Endodermal cell (in vitro differentiated cells): ENCODE measurements around the gene SUPT5H. TPM values are rescaled to one million over a fixed set of nuclear protein-coding genes. Genes with fewer than 3 reads are reported as not detected.

Experiments used
- DNase-seq: peaks from one replicate; pipeline ENCODE4 v3.0.0-alpha.2; 2017
- H3K27ac ChIP-seq: 2 replicates; pipeline ENCODE4 v1.5.1; 2013; ENCODE audit warnings: mild to moderate bottlenecking, low read depth, low read length, moderate library complexity
- H3K27me3 ChIP-seq: 2 replicates; pipeline ENCODE4 v1.6.1; 2013; ENCODE audit warnings: mild to moderate bottlenecking, low read length, moderate library complexity; ENCODE audit not compliant: insufficient read depth, control insufficient read depth, poor library complexity, severe bottlenecking
- H3K36me3 ChIP-seq: 2 replicates; pipeline ENCODE4 v1.7.0; 2013; ENCODE audit warnings: mild to moderate bottlenecking, low read length, moderate library complexity; ENCODE audit not compliant: control insufficient read depth, insufficient read depth
- H3K4me1 ChIP-seq: one replicate; pipeline ENCODE4 v1.7.0; 2013; ENCODE audit warnings: low read length; ENCODE audit not compliant: control insufficient read depth, insufficient read depth
- H3K4me3 ChIP-seq: 2 replicates; pipeline ENCODE4 v1.5.1; 2013; ENCODE audit warnings: mild to moderate bottlenecking, low read length, moderate library complexity
- H3K9ac ChIP-seq: 2 replicates; pipeline ENCODE4 v1.6.1; 2013; ENCODE audit warnings: mild to moderate bottlenecking, low read length, moderate library complexity; ENCODE audit not compliant: poor library complexity, severe bottlenecking; ENCODE audit errors: extremely low read depth
- H3K9me3 ChIP-seq: 2 replicates; pipeline ENCODE4 v1.6.1; 2013; ENCODE audit warnings: mild to moderate bottlenecking, low read length, moderate library complexity; ENCODE audit not compliant: control insufficient read depth
- H3K27ac Mint-ChIP-seq: 2 replicates; pipeline ENCODE4 v1.8.0; 2020; ENCODE audit warnings: mixed read lengths
- H3K27me3 Mint-ChIP-seq: 2 replicates; pipeline ENCODE4 v1.8.0; 2021; ENCODE audit warnings: mild to moderate bottlenecking, mixed read lengths; ENCODE audit not compliant: insufficient read depth
- H3K36me3 Mint-ChIP-seq: 2 replicates; pipeline ENCODE4 v1.8.0; 2020; ENCODE audit warnings: low read depth, mixed read lengths
- H3K4me1 Mint-ChIP-seq: 2 replicates; pipeline ENCODE4 v1.8.0; 2020; ENCODE audit warnings: mixed read lengths
- H3K4me3 Mint-ChIP-seq: 2 replicates; pipeline ENCODE4 v1.8.0; 2020; ENCODE audit warnings: mild to moderate bottlenecking, moderate library complexity, mixed read lengths
- H3K9me3 Mint-ChIP-seq: 2 replicates; pipeline ENCODE4 v1.8.0; 2020; ENCODE audit warnings: mild to moderate bottlenecking, mixed read lengths
- WGBS, 2 experiments: methylation state at CpG; one replicate each; pipeline versions ENCODE4 v1.1.5 to v1.1.7; 2013; ENCODE audit warnings: missing lambda C conversion rate in 2 of 2, mixed read lengths in 1 of 2; ENCODE audit not compliant: insufficient coverage in 1 of 2, insufficient read length in 1 of 2; 5-methylcytosine and 5-hydroxymethylcytosine counted together
- total RNA-seq, 2 donors: library from RNA; stranded (reverse); fragmentation: NEBNext Ultra II Directional in 1 of 2; extraction: Animal tissue kit (Norgen Biotek cat#: 25700) in 1 of 2; gene quantifications; 2 replicates in 1 of 2; 3 replicates in 1 of 2; pipeline ENCODE4 v1.2.1, GENCODE V29; 2021
- TF ChIP-seq, protein P1 (sequence below): fragments of 200-600 bp; sonication (generic); conservative IDR thresholded peaks from 2 replicates; pipeline ENCODE4 v1.5.0; 2021; ENCODE audit warnings: antibody characterized with exemption, mild to moderate bottlenecking

SUPT5H gene
- total RNA-seq, 2 donors from 2014 or later = 130 to 139 TPM

GRCh38 chr19:39497701-39497995, 52.3 kb downstream of the SUPT5H start:
- H3K27me3 ChIP-seq = peaks cover 33% of the 10 kb centered on the region
- Mint-ChIP-seq H3K27ac (no peak overlapping the region), H3K36me3 (peaks cover 2% of the 10 kb centered on the region)

GRCh38 chr19:39497996-39498797, 52.8 kb downstream of the SUPT5H start:
- WGBS, 2 experiments = 3 to 5% methylated on average over 16 to 40 of the region's 40 CpGs
- no peak overlapping the region for H3K27ac Mint-ChIP-seq

More at GRCh38 chr19:39497701-39497995, 52.3 kb downstream of the SUPT5H start:
- Histone ChIP-seq H3K9ac (no peak overlapping the region), H3K4me1 (no peaks in the 10 kb centered on the region), H3K9me3 (no peaks in the 10 kb centered on the region), H3K27ac (peak overlapping the region; percentile 94), H3K36me3 (no peaks in the 10 kb centered on the region), H3K4me3 (no peak overlapping the region)
- DNase-seq = no peak
- peaks cover 2% of the 10 kb centered on the region for H3K9me3 Mint-ChIP-seq
- peaks cover 9% of the 10 kb centered on the region for H3K4me1 Mint-ChIP-seq
- H3K27me3 Mint-ChIP-seq = peaks cover 44% of the 10 kb centered on the region
- TF ChIP-seq, protein P1, sequence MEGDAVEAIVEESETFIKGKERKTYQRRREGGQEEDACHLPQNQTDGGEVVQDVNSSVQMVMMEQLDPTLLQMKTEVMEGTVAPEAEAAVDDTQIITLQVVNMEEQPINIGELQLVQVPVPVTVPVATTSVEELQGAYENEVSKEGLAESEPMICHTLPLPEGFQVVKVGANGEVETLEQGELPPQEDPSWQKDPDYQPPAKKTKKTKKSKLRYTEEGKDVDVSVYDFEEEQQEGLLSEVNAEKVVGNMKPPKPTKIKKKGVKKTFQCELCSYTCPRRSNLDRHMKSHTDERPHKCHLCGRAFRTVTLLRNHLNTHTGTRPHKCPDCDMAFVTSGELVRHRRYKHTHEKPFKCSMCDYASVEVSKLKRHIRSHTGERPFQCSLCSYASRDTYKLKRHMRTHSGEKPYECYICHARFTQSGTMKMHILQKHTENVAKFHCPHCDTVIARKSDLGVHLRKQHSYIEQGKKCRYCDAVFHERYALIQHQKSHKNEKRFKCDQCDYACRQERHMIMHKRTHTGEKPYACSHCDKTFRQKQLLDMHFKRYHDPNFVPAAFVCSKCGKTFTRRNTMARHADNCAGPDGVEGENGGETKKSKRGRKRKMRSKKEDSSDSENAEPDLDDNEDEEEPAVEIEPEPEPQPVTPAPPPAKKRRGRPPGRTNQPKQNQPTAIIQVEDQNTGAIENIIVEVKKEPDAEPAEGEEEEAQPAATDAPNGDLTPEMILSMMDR = no peak
- 0 to 1% methylated on average over 1 to 7 of the region's 7 CpGs for WGBS, 2 experiments
- peak overlapping the region; percentile 42 for H3K4me3 Mint-ChIP-seq

DNA sequence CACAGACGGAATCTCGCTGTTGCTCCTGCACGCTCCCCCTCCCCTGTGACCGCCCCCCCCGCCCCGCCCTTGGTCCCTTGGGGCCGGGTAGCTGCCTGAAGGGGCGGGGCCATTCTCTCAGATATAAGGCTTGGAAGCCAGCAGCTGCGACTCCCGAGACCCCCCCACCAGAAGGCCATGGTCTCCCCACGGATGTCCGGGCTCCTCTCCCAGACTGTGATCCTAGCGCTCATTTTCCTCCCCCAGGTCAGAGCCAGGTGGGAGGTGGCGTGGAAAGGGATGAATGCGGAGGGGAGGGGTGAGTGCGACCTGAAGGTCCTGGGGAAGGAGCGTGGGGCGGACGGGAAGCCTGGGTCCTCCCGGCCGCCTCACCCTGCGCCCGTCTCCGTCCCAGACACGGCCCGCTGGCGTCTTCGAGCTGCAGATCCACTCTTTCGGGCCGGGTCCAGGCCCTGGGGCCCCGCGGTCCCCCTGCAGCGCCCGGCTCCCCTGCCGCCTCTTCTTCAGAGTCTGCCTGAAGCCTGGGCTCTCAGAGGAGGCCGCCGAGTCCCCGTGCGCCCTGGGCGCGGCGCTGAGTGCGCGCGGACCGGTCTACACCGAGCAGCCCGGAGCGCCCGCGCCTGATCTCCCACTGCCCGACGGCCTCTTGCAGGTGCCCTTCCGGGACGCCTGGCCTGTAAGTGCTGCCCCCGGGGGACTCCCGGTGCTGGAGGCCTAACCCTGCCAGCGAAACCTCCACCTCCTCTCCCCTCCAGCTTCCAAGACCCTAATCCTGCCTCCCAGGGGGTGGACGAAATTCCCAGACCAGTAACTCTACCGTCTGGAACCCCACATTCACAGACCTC, 53.6 kb downstream of the SUPT5H start, which contains the start of gene DLL3:
TSS of gene DLL3 (plus strand) at position 150 of the 845 bp plus-strand sequence. CDS start at position 178, 28 bp downstream.
- Histone ChIP-seq H3K4me3 (peak within 1 kb of the TSS; percentile 61), H3K9me3 (no peaks in the 10 kb centered on the region), H3K4me1 (no peaks in the 10 kb centered on the region), H3K9ac (no peak within 1 kb of the TSS), H3K27me3 (peaks cover 45% of the 10 kb centered on the region), H3K36me3 (no peaks in the 10 kb centered on the region), H3K27ac (peak within 1 kb of the TSS; percentile 94)
- no peaks in the 10 kb centered on the region for H3K36me3 Mint-ChIP-seq
- no peak within 1 kb of the TSS for H3K27ac Mint-ChIP-seq
- TF ChIP-seq, protein P1 = no peak
- DNase-seq = peak; percentile 86
- peak within 1 kb of the TSS; percentile 42 for H3K4me3 Mint-ChIP-seq
- 7 to 11% methylated on average over 7 to 59 of the region's 60 CpGs for WGBS, 2 experiments
- peaks cover 57% of the 10 kb centered on the region for H3K27me3 Mint-ChIP-seq
- H3K4me1 Mint-ChIP-seq = peaks cover 9% of the 10 kb centered on the region
- peaks cover 3% of the 10 kb centered on the region for H3K9me3 Mint-ChIP-seq

More at GRCh38 chr19:39497996-39498797, 52.8 kb downstream of the SUPT5H start:
- Mint-ChIP-seq H3K36me3 (no peaks in the 10 kb centered on the region), H3K9me3 (peaks cover 3% of the 10 kb centered on the region), H3K4me3 (peak overlapping the region; percentile 42), H3K4me1 (peaks cover 9% of the 10 kb centered on the region), H3K27me3 (peaks cover 49% of the 10 kb centered on the region)
- no peaks in the 10 kb centered on the region for H3K36me3 ChIP-seq
- peak; percentile 91 for DNase-seq
- TF ChIP-seq, protein P1 = peak; percentile 61
- H3K27me3 ChIP-seq = peaks cover 36% of the 10 kb centered on the region
- no peaks in the 10 kb centered on the region for H3K9me3 ChIP-seq
- H3K4me3 ChIP-seq = peak overlapping the region; percentile 61
- peak overlapping the region; percentile 94 for H3K27ac ChIP-seq
- H3K4me1 ChIP-seq = no peaks in the 10 kb centered on the region
- H3K9ac ChIP-seq = no peak overlapping the region
